Measurements from ENCODE around the gene CIBAR2. TPM values are rescaled to one million over a fixed set of nuclear protein-coding genes. Genes with fewer than 3 reads are reported as not detected.
A peak's percentile ranks its signal among the peaks of the same experiment; 100 is the strongest.

The CIBAR2 gene
- polyA plus RNA-seq (2013, experiment 1 of 2), result 0.03 TPM
- polyA plus RNA-seq (2013, experiment 2 of 2), result 0.07 TPM

- no peak for DNase-seq
- H3K79me1 ChIP-seq (replicated peaks; ENCODE audit: low read length, poor library complexity, severe bottlenecking), result no peaks in the 10 kb centered on the region
- H3K4me1 ChIP-seq (ENCODE audit: control insufficient read depth, insufficient read depth, low read depth, low read length), result peaks cover 8% of the 10 kb centered on the region
- no peak within 1 kb of the TSS for H3K18ac ChIP-seq (ENCODE audit: low read depth in 1 of 2, low read length in 2 of 2)
- H2BK12ac ChIP-seq (ENCODE audit: low read length in 2 of 2), result no peak within 1 kb of the TSS
- H3K4ac ChIP-seq (ENCODE audit: low read depth in 1 of 2, low read length in 2 of 2), result no peak within 1 kb of the TSS
- H3K4me2 ChIP-seq (ENCODE audit: low read length, poor library complexity, severe bottlenecking), result no peak within 1 kb of the TSS
- H2BK120ac ChIP-seq (ENCODE audit: low read depth, low read length), result no peak within 1 kb of the TSS
- H2AK5ac ChIP-seq (ENCODE audit: low read length, severe bottlenecking), result no peak within 1 kb of the TSS
- no peak within 1 kb of the TSS for H4K91ac ChIP-seq (ENCODE audit: low read length)
- H2BK15ac ChIP-seq (ENCODE audit: low read depth, poor library complexity, severe bottlenecking), result peak within 1 kb of the TSS; percentile 54
- H3K4me3 ChIP-seq (ENCODE audit: insufficient read depth in 1 of 2, low read depth in 1 of 2, low read length in 2 of 2), result no peak within 1 kb of the TSS
- no peak within 1 kb of the TSS for H3K23ac ChIP-seq (ENCODE audit: low read length in 2 of 2)
- no peaks in the 10 kb centered on the region for H3K9me3 ChIP-seq (ENCODE audit: control insufficient read depth, low read length)
- 69% methylated on average over 13 of the region's 15 CpGs for WGBS
- no peak within 1 kb of the TSS for H4K8ac ChIP-seq (ENCODE audit: low read length)
- peaks cover 9 to 33% of the 10 kb centered on the region in 2 experiments for H3K27me3 ChIP-seq (ENCODE audit: control insufficient read depth in 1 of 2, insufficient read depth in 1 of 2, low read length in 2 of 2)
- no peak within 1 kb of the TSS for H3K14ac ChIP-seq (ENCODE audit: low read length in 2 of 2)
- no peak within 1 kb of the TSS for H3K9ac ChIP-seq (ENCODE audit: low read length)
- H2AFZ ChIP-seq (ENCODE audit: low read depth, low read length), result no peak within 1 kb of the TSS
- no peak within 1 kb of the TSS for H3K27ac ChIP-seq (ENCODE audit: low read length, poor library complexity, severe bottlenecking)
- no peaks in the 10 kb centered on the region for H3K36me3 ChIP-seq (ENCODE audit: control insufficient read depth in 1 of 2, insufficient read depth in 2 of 2, low read depth in 1 of 2, low read length in 2 of 2)
- H2BK5ac ChIP-seq (ENCODE audit: low read depth, low read length, poor library complexity, severe bottlenecking), result no peak within 1 kb of the TSS
Measured at GRCh38 chr16:85112364-85112763, at the start of gene CIBAR2. TSS of gene CIBAR2 (minus strand) at chr16:85112472. CDS start at chr16:85112352, 120 bp downstream.

GRCh38 chr16:85159179-85159980, 47.1 kb upstream of the CIBAR2 start:
- Histone ChIP-seq H2AFZ (ENCODE audit: low read depth, low read length) (no peak overlapping the region), H3K14ac (ENCODE audit: low read length in 2 of 2) (no peak overlapping the region), H3K9me3 (ENCODE audit: control insufficient read depth, low read length) (no peaks in the 10 kb centered on the region), H3K4me3 (ENCODE audit: insufficient read depth in 1 of 2, low read depth in 1 of 2, low read length in 2 of 2) (no peak overlapping the region), H3K79me1 (replicated peaks; ENCODE audit: low read length, poor library complexity, severe bottlenecking) (no peaks in the 10 kb centered on the region), H3K23ac (ENCODE audit: low read length in 2 of 2) (peak overlapping the region in 1 of 2 experiments; percentile 67), H3K9ac (ENCODE audit: low read length) (no peak overlapping the region), H4K91ac (ENCODE audit: low read length) (peak overlapping the region; percentile 59), H2BK15ac (ENCODE audit: low read depth, poor library complexity, severe bottlenecking) (no peak overlapping the region), H2BK120ac (ENCODE audit: low read depth, low read length) (peak overlapping the region; percentile 42), H3K27me3 (ENCODE audit: control insufficient read depth in 1 of 2, insufficient read depth in 1 of 2, low read length in 2 of 2) (no peaks in the 10 kb centered on the region), H2AK5ac (ENCODE audit: low read length, severe bottlenecking) (peak overlapping the region; percentile 64), H3K4me1 (ENCODE audit: control insufficient read depth, insufficient read depth, low read depth, low read length) (peaks cover 28% of the 10 kb centered on the region), H3K18ac (ENCODE audit: low read depth in 1 of 2, low read length in 2 of 2) (peak overlapping the region; percentile 59 to 74), H3K36me3 (ENCODE audit: control insufficient read depth in 1 of 2, insufficient read depth in 2 of 2, low read depth in 1 of 2, low read length in 2 of 2) (no peaks in the 10 kb centered on the region), H2BK12ac (ENCODE audit: low read length in 2 of 2) (peak overlapping the region; percentile 46 to 91), H2BK5ac (ENCODE audit: low read depth, low read length, poor library complexity, severe bottlenecking) (no peak overlapping the region), H4K8ac (ENCODE audit: low read length) (no peak overlapping the region), H3K4ac (ENCODE audit: low read depth in 1 of 2, low read length in 2 of 2) (peak overlapping the region; percentile 6 to 24), H3K27ac (ENCODE audit: low read length, poor library complexity, severe bottlenecking) (no peak overlapping the region), H3K4me2 (ENCODE audit: low read length, poor library complexity, severe bottlenecking) (no peak overlapping the region)
- 82% methylated on average over 10 of the region's 13 CpGs for WGBS
- DNase-seq, result no peak

GRCh38 chr16:85158743-85159178, 46.5 kb upstream of the CIBAR2 start:
- Histone ChIP-seq H3K23ac (ENCODE audit: low read length in 2 of 2) (no peak overlapping the region), H3K4ac (ENCODE audit: low read depth in 1 of 2, low read length in 2 of 2) (peak overlapping the region; percentile 47 to 75), H2BK5ac (ENCODE audit: low read depth, low read length, poor library complexity, severe bottlenecking) (no peak overlapping the region), H3K27ac (ENCODE audit: low read length, poor library complexity, severe bottlenecking) (no peak overlapping the region), H3K27me3 (ENCODE audit: control insufficient read depth in 1 of 2, insufficient read depth in 1 of 2, low read length in 2 of 2) (no peaks in the 10 kb centered on the region), H2AFZ (ENCODE audit: low read depth, low read length) (no peak overlapping the region), H4K91ac (ENCODE audit: low read length) (peak overlapping the region; percentile 64), H2BK12ac (ENCODE audit: low read length in 2 of 2) (peak overlapping the region; percentile 81 to 91), H3K79me1 (replicated peaks; ENCODE audit: low read length, poor library complexity, severe bottlenecking) (no peaks in the 10 kb centered on the region), H3K14ac (ENCODE audit: low read length in 2 of 2) (no peak overlapping the region), H3K4me2 (ENCODE audit: low read length, poor library complexity, severe bottlenecking) (no peak overlapping the region), H3K18ac (ENCODE audit: low read depth in 1 of 2, low read length in 2 of 2) (peak overlapping the region in 1 of 2 experiments; percentile 74), H2BK15ac (ENCODE audit: low read depth, poor library complexity, severe bottlenecking) (peak overlapping the region; percentile 82), H3K9me3 (ENCODE audit: control insufficient read depth, low read length) (no peaks in the 10 kb centered on the region), H3K9ac (ENCODE audit: low read length) (no peak overlapping the region), H3K4me1 (ENCODE audit: control insufficient read depth, insufficient read depth, low read depth, low read length) (peaks cover 28% of the 10 kb centered on the region), H3K4me3 (ENCODE audit: insufficient read depth in 1 of 2, low read depth in 1 of 2, low read length in 2 of 2) (no peak overlapping the region), H2BK120ac (ENCODE audit: low read depth, low read length) (peak overlapping the region; percentile 81), H4K8ac (ENCODE audit: low read length) (no peak overlapping the region), H2AK5ac (ENCODE audit: low read length, severe bottlenecking) (peak overlapping the region; percentile 64), H3K36me3 (ENCODE audit: control insufficient read depth in 1 of 2, insufficient read depth in 2 of 2, low read depth in 1 of 2, low read length in 2 of 2) (no peaks in the 10 kb centered on the region)
- no peak for DNase-seq
- 86% methylated on average over 13 of the region's 14 CpGs for WGBS
